ENCODE results near the gene SOX15. TPM values are rescaled to one million over a fixed set of nuclear protein-coding genes. Genes with fewer than 3 reads are reported as not detected.

SOX15 gene
- total RNA-seq, 1 donor from 2014 or later, result 0.20 TPM

Other genes with a start within 250 kb of the SOX15 start
- 2.6 TPM for gene KCTD11, start 237.9 kb downstream of the SOX15 start, total RNA-seq
- not detected for gene TMEM95, start 234.9 kb downstream of the SOX15 start, total RNA-seq
- 5.2 TPM for gene TNK1, start 209.0 kb downstream of the SOX15 start, total RNA-seq
- gene PLSCR3, start 195.6 kb downstream of the SOX15 start, total RNA-seq, result 7.0 TPM
- gene TMEM256, start 186.0 kb downstream of the SOX15 start, total RNA-seq, result 80.1 TPM
- gene NLGN2, start 182.2 kb downstream of the SOX15 start, total RNA-seq, result 3.9 TPM
- gene SPEM1, start 169.8 kb downstream of the SOX15 start, total RNA-seq, result not detected
- gene SPEM2, start 164.5 kb downstream of the SOX15 start, total RNA-seq, result not detected
- gene SPEM3, start 161.2 kb downstream of the SOX15 start, total RNA-seq, result not detected
- 4.0 TPM for gene TMEM102, start 154.7 kb downstream of the SOX15 start, total RNA-seq
- 0.86 TPM for gene FGF11, start 150.6 kb downstream of the SOX15 start, total RNA-seq
- gene CHRNB1, start 145.0 kb downstream of the SOX15 start, total RNA-seq, result 10.9 TPM
- 7.9 TPM for gene ZBTB4, start 110.5 kb downstream of the SOX15 start, total RNA-seq
- gene SLC35G6, start 108.6 kb downstream of the SOX15 start, total RNA-seq, result not detected
- gene POLR2A, start 105.7 kb downstream of the SOX15 start, total RNA-seq, result 55.9 TPM
- gene TNFSF12, start 41.0 kb downstream of the SOX15 start, total RNA-seq, result 9.3 TPM
- 5.9 TPM for gene TNFSF13, start 31.3 kb downstream of the SOX15 start, total RNA-seq
- 14.1 TPM for gene SENP3, start 28.2 kb downstream of the SOX15 start, total RNA-seq
- gene CD68, start 10.5 kb downstream of the SOX15 start, total RNA-seq, result 44.2 TPM
- 49.4 TPM for gene MPDU1, start 6.2 kb downstream of the SOX15 start, total RNA-seq
- 19.0 TPM for gene FXR2, start 24.8 kb upstream of the SOX15 start, total RNA-seq
- gene SAT2, start 37.7 kb upstream of the SOX15 start, total RNA-seq, result 100 TPM
- 4.6 TPM for gene SHBG, start 40.0 kb upstream of the SOX15 start, total RNA-seq
- 1.3 TPM for gene ATP1B2, start 60.8 kb upstream of the SOX15 start, total RNA-seq
- gene TP53, start 97.4 kb upstream of the SOX15 start, total RNA-seq, result 13.6 TPM
- 4.9 TPM for gene WRAP53, start 98.4 kb upstream of the SOX15 start, total RNA-seq
- gene EFNB3, start 115.1 kb upstream of the SOX15 start, total RNA-seq, result 0.63 TPM
- 0.15 TPM for gene DNAH2, start 127.7 kb upstream of the SOX15 start, total RNA-seq
- 18.1 TPM for gene KDM6B, start 244.1 kb upstream of the SOX15 start, total RNA-seq